Measurements from ENCODE around the gene MAGI2. TPM values are rescaled to one million over a fixed set of nuclear protein-coding genes. Genes with fewer than 3 reads are reported as not detected.

MAGI2 gene
- polyA plus RNA-seq, 1 experiment = 0.81 TPM

- no peaks in the 10 kb centered on the region for H3K27me3 ChIP-seq (ENCODE audit: control insufficient read depth, insufficient read depth, low read length)
- no peak for DNase-seq (ENCODE audit: low read depth)
- POLR2A ChIA-PET = no interaction called here
- TF ChIP-seq CTCF (IDR thresholded peaks at IDR 0.05; ENCODE audit: insufficient read depth, low read depth, low read length) = no peak
- CTCF ChIA-PET = no interaction called here
- H3K36me3 ChIP-seq (ENCODE audit: control insufficient read depth, insufficient read depth, low read length) = no peaks in the 10 kb centered on the region
- no peak overlapping the region for H3K4me3 ChIP-seq (ENCODE audit: low read depth, low read length)
These were observed 810.7 kb downstream of the MAGI2 start for GRCh38 chr7:78642751-78643150.

DNA sequence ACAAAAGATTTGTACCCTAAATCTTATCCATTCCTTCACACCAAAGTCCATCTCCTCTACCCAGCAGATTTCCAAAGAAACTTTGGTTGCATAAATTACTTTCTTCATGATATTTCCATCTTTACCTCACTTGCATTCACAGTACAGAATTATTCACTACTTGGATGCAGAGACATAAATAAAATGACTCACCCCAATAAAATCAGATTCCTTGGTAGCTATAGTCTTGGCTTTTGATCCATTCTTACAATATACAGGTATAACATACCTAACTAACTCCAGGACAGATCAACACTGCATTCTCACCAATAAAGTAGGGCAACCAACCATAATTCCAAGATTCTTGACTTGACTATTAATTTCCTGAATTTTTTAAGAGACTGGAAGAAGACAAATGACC, 815.1 kb downstream of the MAGI2 start:
- ChIA-PET POLR2A (no interaction called here), CTCF (no interaction called here)
- no peak for TF ChIP-seq CTCF (IDR thresholded peaks at IDR 0.05; ENCODE audit: insufficient read depth, low read depth, low read length)
- H3K4me3 ChIP-seq (ENCODE audit: low read depth, low read length) = no peak overlapping the region
- H3K36me3 ChIP-seq (ENCODE audit: control insufficient read depth, insufficient read depth, low read length) = no peaks in the 10 kb centered on the region
- no peak for DNase-seq (ENCODE audit: low read depth)
- no peaks in the 10 kb centered on the region for H3K27me3 ChIP-seq (ENCODE audit: control insufficient read depth, insufficient read depth, low read length)

DNA sequence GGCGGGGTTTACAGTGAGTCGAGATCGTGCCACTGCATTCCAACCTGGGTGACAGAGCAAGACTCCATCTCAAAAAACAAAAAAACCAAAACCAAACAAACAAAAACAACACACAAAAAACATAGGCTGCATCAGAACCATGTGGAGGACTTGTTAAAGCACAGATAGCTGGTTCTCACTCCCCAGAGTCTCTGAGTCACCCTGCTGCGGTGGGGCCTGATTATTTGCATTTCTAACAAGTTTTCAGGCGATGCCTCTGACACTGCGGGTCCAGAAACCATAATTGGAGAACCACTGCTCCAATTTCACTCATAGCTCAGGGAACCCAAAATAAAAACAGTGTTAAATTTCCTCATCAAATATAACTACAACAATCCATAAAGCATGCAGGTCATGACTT, 816.7 kb downstream of the MAGI2 start:
- Histone ChIP-seq H3K27me3 (ENCODE audit: control insufficient read depth, insufficient read depth, low read length) (no peaks in the 10 kb centered on the region), H3K36me3 (ENCODE audit: control insufficient read depth, insufficient read depth, low read length) (no peaks in the 10 kb centered on the region), H3K4me3 (ENCODE audit: low read depth, low read length) (no peak overlapping the region)
- no peak for TF ChIP-seq CTCF (IDR thresholded peaks at IDR 0.05; ENCODE audit: insufficient read depth, low read depth, low read length)
- ChIA-PET CTCF (no interaction called here), POLR2A (no interaction called here)
- DNase-seq (ENCODE audit: low read depth) = no peak

GRCh38 chr7:78635026-78635793, 818.3 kb downstream of the MAGI2 start:
- H3K27me3 ChIP-seq (ENCODE audit: control insufficient read depth, insufficient read depth, low read length) = no peaks in the 10 kb centered on the region
- no peak for DNase-seq (ENCODE audit: low read depth)
- no peak overlapping the region for H3K4me3 ChIP-seq (ENCODE audit: low read depth, low read length)
- no peaks in the 10 kb centered on the region for H3K36me3 ChIP-seq (ENCODE audit: control insufficient read depth, insufficient read depth, low read length)
- ChIA-PET CTCF (no interaction called here), POLR2A (interaction anchor here (0.6 kb wide), 1 partner anchor 939 kb away, joined by 3 read pairs; no protein-coding TSS in a partner anchor)
- TF ChIP-seq CTCF (IDR thresholded peaks at IDR 0.05; ENCODE audit: insufficient read depth, low read depth, low read length) = no peak

GRCh38 chr7:78634093-78634492, 819.4 kb downstream of the MAGI2 start:
- ChIA-PET POLR2A (no interaction called here), CTCF (no interaction called here)
- no peak overlapping the region for H3K4me3 ChIP-seq (ENCODE audit: low read depth, low read length)
- TF ChIP-seq CTCF (IDR thresholded peaks at IDR 0.05; ENCODE audit: insufficient read depth, low read depth, low read length) = no peak
- no peaks in the 10 kb centered on the region for H3K27me3 ChIP-seq (ENCODE audit: control insufficient read depth, insufficient read depth, low read length)
- DNase-seq (ENCODE audit: low read depth) = no peak
- no peaks in the 10 kb centered on the region for H3K36me3 ChIP-seq (ENCODE audit: control insufficient read depth, insufficient read depth, low read length)

Data from BJ (cell line).